MM.1S (cell line): ENCODE measurements around the gene TMEM59.

Source experiments
- DNase-seq: peaks from one replicate; pipeline ENCODE4 v3.0.0-alpha.2; 2015
- H2AFZ ChIP-seq: fragments of 300-600 bp; sonication (generic); 2 replicates; pipeline ENCODE4 v1.6.0; 2016; ENCODE audit warnings: antibody characterized with exemption, low read length
- H3F3A ChIP-seq: fragments of 300-600 bp; sonication (generic); 2 replicates; pipeline ENCODE4 v1.6.1; 2016; ENCODE audit warnings: mild to moderate bottlenecking, antibody characterized with exemption, low read length, moderate library complexity, mixed read lengths; ENCODE audit not compliant: insufficient read depth
- H3K27ac ChIP-seq: fragments of 300-600 bp; sonication (generic); 2 replicates; pipeline ENCODE4 v1.5.1; 2016; ENCODE audit warnings: mild to moderate bottlenecking, low read length
- H3K27me3 ChIP-seq: fragments of 300-600 bp; sonication (generic); replicated peaks from 2 replicates; pipeline ENCODE4 v1.6.0; 2016; ENCODE audit warnings: low read length; ENCODE audit not compliant: insufficient read depth
- H3K36me3 ChIP-seq: fragments of 300-600 bp; sonication (generic); replicated peaks from 2 replicates; pipeline ENCODE4 v1.6.1; 2016; ENCODE audit warnings: mild to moderate bottlenecking, low read length, mixed read lengths; ENCODE audit not compliant: insufficient read depth
- H3K4me1 ChIP-seq: fragments of 300-600 bp; sonication (generic); 2 replicates; pipeline ENCODE4 v1.6.1; 2016; ENCODE audit warnings: low read length, mixed read lengths
- H3K4me2 ChIP-seq: fragments of 300-600 bp; sonication (generic); 2 replicates; pipeline ENCODE4 v1.6.0; 2016; ENCODE audit warnings: low read depth, low read length
- H3K4me3 ChIP-seq: fragments of 300-600 bp; sonication (generic); 2 replicates; pipeline ENCODE4 v1.5.1; 2016; ENCODE audit warnings: low read length, mixed read lengths
- H3K79me2 ChIP-seq: fragments of 300-600 bp; sonication (generic); 2 replicates; pipeline ENCODE4 v1.6.1; 2016; ENCODE audit warnings: mixed run types, low read length, mixed read lengths
- H3K9ac ChIP-seq: fragments of 300-600 bp; sonication (generic); 2 replicates; pipeline ENCODE4 v1.6.1; 2016; ENCODE audit warnings: low read length, mixed read lengths
- H3K9me2 ChIP-seq: fragments of 300-600 bp; sonication (generic); replicated peaks from 2 replicates; pipeline ENCODE4 v1.6.1; 2016; ENCODE audit warnings: mild to moderate bottlenecking, low read length, mixed read lengths; ENCODE audit not compliant: insufficient read depth
- H3K9me3 ChIP-seq: fragments of 300-600 bp; sonication (generic); replicated peaks from 2 replicates; pipeline ENCODE4 v1.6.1; 2016; ENCODE audit warnings: mild to moderate bottlenecking, low read length, mixed read lengths; ENCODE audit not compliant: insufficient read depth
- H4K20me1 ChIP-seq: fragments of 300-600 bp; sonication (generic); 2 replicates; pipeline ENCODE4 v1.6.1; 2016; ENCODE audit warnings: mild to moderate bottlenecking, low read length, moderate library complexity, mixed read lengths; ENCODE audit not compliant: insufficient read depth
- EZH2 ChIP-seq: fragments of 300-600 bp; sonication (generic); optimal IDR thresholded peaks from 2 replicates; pipeline ENCODE3; 2017; ENCODE audit warnings: low read depth, mild to moderate bottlenecking, antibody characterized with exemption, low read length, mixed read lengths
- EZH2phosphoT487 ChIP-seq: fragments of 300-600 bp; sonication (generic); IDR thresholded peaks from 2 replicates; pipeline ENCODE4 v1.6.1; 2018; ENCODE audit warnings: antibody characterized with exemption, low read length
- TF ChIP-seq, protein P1 (sequence below): fragments of 300-600 bp; sonication (generic); IDR thresholded peaks from 2 replicates; pipeline ENCODE4 v1.5.1; 2016; ENCODE audit warnings: antibody characterized with exemption, low read length, mixed read lengths

TMEM59 gene

DNA sequence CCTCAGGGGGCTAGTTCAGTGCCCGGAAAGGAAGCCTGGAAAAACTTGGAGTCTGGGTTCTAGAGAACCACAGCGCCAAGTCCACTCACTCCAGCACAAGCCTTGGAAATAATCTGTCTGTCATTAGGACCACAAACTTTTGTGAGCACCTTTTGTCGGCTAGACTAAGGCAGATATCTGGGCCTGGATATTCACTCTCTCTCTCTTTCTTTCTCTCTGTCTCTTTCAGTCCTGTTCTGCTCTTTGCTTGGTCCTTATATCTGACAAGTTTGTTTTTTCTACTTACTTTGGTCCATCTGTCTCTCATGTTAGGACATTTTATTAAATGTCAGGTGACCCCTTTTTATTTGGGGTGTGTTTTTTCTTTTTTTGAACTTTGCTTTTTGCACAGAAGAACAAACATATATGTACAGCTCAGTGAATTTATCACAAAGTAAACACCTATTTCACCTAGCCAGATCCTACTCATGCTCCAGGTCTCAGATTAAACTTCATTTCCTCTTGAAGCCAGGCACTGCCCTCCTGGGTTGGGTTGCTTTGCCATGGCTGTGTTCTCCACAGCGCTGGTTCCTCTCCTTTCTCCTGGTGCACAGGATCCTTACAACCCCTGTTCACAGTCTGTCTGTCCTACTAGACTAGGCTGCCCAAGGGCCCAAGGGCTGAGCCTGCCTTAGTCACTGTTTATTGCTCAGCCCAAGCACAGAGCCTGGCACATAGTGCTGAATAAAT lies 41.2 kb upstream of the TMEM59 start:
- TF ChIP-seq EZH2 (no peak), EZH2phosphoT487 (no peak)
- TF ChIP-seq, protein P1, sequence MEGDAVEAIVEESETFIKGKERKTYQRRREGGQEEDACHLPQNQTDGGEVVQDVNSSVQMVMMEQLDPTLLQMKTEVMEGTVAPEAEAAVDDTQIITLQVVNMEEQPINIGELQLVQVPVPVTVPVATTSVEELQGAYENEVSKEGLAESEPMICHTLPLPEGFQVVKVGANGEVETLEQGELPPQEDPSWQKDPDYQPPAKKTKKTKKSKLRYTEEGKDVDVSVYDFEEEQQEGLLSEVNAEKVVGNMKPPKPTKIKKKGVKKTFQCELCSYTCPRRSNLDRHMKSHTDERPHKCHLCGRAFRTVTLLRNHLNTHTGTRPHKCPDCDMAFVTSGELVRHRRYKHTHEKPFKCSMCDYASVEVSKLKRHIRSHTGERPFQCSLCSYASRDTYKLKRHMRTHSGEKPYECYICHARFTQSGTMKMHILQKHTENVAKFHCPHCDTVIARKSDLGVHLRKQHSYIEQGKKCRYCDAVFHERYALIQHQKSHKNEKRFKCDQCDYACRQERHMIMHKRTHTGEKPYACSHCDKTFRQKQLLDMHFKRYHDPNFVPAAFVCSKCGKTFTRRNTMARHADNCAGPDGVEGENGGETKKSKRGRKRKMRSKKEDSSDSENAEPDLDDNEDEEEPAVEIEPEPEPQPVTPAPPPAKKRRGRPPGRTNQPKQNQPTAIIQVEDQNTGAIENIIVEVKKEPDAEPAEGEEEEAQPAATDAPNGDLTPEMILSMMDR, result no peak
- Histone ChIP-seq H3K27ac (no peak overlapping the region), H3K4me2 (no peak overlapping the region)

DNA sequence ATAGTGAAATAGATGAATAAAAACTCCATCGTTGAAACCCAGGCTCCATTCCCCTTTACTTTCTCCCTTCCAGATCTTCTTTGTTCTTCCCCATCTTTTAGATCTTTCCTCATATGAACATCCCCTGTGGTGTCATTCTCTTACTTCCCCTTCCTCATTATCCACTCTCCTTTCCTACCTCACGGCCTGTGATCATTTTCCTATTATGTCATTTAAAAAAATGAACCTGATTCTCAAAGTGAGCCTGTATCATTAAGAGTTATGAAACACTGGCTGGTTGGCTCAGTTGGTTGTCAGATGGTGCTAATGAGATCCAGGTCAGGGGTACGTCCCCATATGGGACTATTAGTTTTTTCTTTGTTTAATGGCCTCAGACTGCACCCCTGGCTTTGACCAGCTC lies 38.7 kb upstream of the TMEM59 start:
- no peaks in the 10 kb centered on the region for H3K27me3 ChIP-seq
- H3K9me2 ChIP-seq, result no peaks in the 10 kb centered on the region
- H3K27ac ChIP-seq, result no peak overlapping the region
- no peak overlapping the region for H2AFZ ChIP-seq
- no peak overlapping the region for H3K9ac ChIP-seq
- no peaks in the 10 kb centered on the region for H3F3A ChIP-seq
- H3K9me3 ChIP-seq, result no peaks in the 10 kb centered on the region
- no peaks in the 10 kb centered on the region for H3K4me1 ChIP-seq
- no peaks in the 10 kb centered on the region for H3K79me2 ChIP-seq
- no peak overlapping the region for H3K4me3 ChIP-seq
- H4K20me1 ChIP-seq, result no peaks in the 10 kb centered on the region
- no peaks in the 10 kb centered on the region for H3K36me3 ChIP-seq
- TF ChIP-seq, protein P1, result no peak
- TF ChIP-seq EZH2phosphoT487, result no peak
- no peak for TF ChIP-seq EZH2
- H3K4me2 ChIP-seq, result no peak overlapping the region
- no peak for DNase-seq

More for the DNA sequence above, 41.2 kb upstream of the TMEM59 start:
- no peaks in the 10 kb centered on the region for H3F3A ChIP-seq
- H4K20me1 ChIP-seq, result no peaks in the 10 kb centered on the region
- DNase-seq, result no peak
- no peaks in the 10 kb centered on the region for H3K9me3 ChIP-seq
- H3K4me3 ChIP-seq, result no peak overlapping the region
- no peak overlapping the region for H3K9ac ChIP-seq
- no peak overlapping the region for H2AFZ ChIP-seq
- no peaks in the 10 kb centered on the region for H3K36me3 ChIP-seq
- H3K79me2 ChIP-seq, result no peaks in the 10 kb centered on the region
- H3K4me1 ChIP-seq, result no peaks in the 10 kb centered on the region
- H3K27me3 ChIP-seq, result no peaks in the 10 kb centered on the region
- no peaks in the 10 kb centered on the region for H3K9me2 ChIP-seq

DNA sequence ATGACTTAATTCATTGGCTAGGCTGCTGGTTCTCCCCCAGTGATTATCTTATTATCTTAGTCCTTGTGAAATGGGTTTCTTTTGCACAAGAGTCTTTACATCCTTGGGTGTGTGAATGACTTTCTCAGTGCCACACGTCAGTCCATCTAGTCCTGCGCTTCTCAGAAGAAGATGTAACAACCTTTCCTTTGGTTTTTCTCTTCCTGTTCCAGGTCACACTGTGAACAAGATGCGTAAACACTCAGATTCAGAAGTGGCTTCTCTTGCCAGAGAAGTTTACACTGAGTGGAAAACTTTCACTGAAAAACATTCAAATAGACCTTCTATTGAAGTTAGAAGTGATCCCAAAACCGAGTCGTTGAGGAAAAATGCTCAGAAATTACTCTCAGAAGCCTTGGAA lies 35.4 kb upstream of the TMEM59 start:
- Histone ChIP-seq H3F3A (no peaks in the 10 kb centered on the region), H3K9me2 (no peaks in the 10 kb centered on the region), H3K9ac (no peak overlapping the region), H3K4me2 (no peak overlapping the region), H3K79me2 (no peaks in the 10 kb centered on the region), H3K27me3 (no peaks in the 10 kb centered on the region), H2AFZ (no peak overlapping the region), H3K36me3 (no peaks in the 10 kb centered on the region), H3K4me1 (no peaks in the 10 kb centered on the region), H3K27ac (no peak overlapping the region), H3K4me3 (no peak overlapping the region), H3K9me3 (no peaks in the 10 kb centered on the region), H4K20me1 (no peaks in the 10 kb centered on the region)
- DNase-seq, result no peak
- TF ChIP-seq EZH2phosphoT487 (no peak), EZH2 (no peak)
- TF ChIP-seq, protein P1, result no peak
